Progenitor cell of endocrine pancreas (in vitro differentiated cells): Measurements from ENCODE around the gene SSNA1. TPM values are rescaled to one million over a fixed set of nuclear protein-coding genes. Genes with fewer than 3 reads are reported as not detected.
"Not testable (repeated sequence)": the region's sequence is repeated elsewhere in the genome, so short reads cannot be mapped to it uniquely, and the experiment has no call there.

Experiments used
- DNase-seq: peaks from one replicate; pipeline ENCODE4 v3.0.0; 2021; ENCODE audit warnings: low spot score; ENCODE audit not compliant: unreplicated experiment
- H3K27ac Mint-ChIP-seq: 2 replicates; pipeline ENCODE4 v1.8.0; 2021; ENCODE audit warnings: mild to moderate bottlenecking, moderate library complexity, mixed read lengths
- H3K27me3 Mint-ChIP-seq: 2 replicates; pipeline ENCODE4 v1.8.0; 2021; ENCODE audit warnings: mixed read lengths
- H3K36me3 Mint-ChIP-seq: 2 replicates; pipeline ENCODE4 v1.8.0; 2022; ENCODE audit warnings: mixed read lengths; ENCODE audit not compliant: insufficient read depth
- H3K4me1 Mint-ChIP-seq: 2 replicates; pipeline ENCODE4 v1.8.0; 2021; ENCODE audit warnings: low read depth, mixed read lengths
- H3K4me3 Mint-ChIP-seq: 2 replicates; pipeline ENCODE4 v1.8.0; 2021; ENCODE audit warnings: low read depth, mild to moderate bottlenecking, moderate library complexity, mixed read lengths
- H3K9me3 Mint-ChIP-seq: 2 replicates; pipeline ENCODE4 v1.8.0; 2021; ENCODE audit warnings: low read depth, mixed read lengths
- CTCF ChIP-seq: fragments of 200-600 bp; sonication (generic); IDR thresholded peaks from one replicate; pipeline ENCODE4 v1.5.0; 2021; ENCODE audit warnings: antibody characterized with exemption, mild to moderate bottlenecking; ENCODE audit not compliant: unreplicated experiment
- microRNA-seq: library from miRNA; unstranded; fragments of <30 nt; microRNA quantifications from one replicate; pipeline ENCODE4 v1.1.0, GENCODE V29; 2020; ENCODE audit warnings: borderline number of aligned reads; ENCODE audit not compliant: unreplicated experiment
- total RNA-seq: library from RNA; stranded (reverse); gene quantifications from 2 replicates; pipeline ENCODE4 v1.2.1, GENCODE V29; 2021

The SSNA1 gene
- total RNA-seq, 1 donor from 2014 or later: 52.5 TPM

GRCh38 chr9:137237759-137238726, 49.6 kb downstream of the SSNA1 start:
- H3K36me3 Mint-ChIP-seq: peaks cover 8% of the 10 kb centered on the region
- no peaks in the 10 kb centered on the region for H3K9me3 Mint-ChIP-seq
- DNase-seq: no peak
- no peak for TF ChIP-seq CTCF
- H3K4me3 Mint-ChIP-seq: peak overlapping the region; percentile 7
- H3K27ac Mint-ChIP-seq: no peak overlapping the region
- peaks cover 27% of the 10 kb centered on the region for H3K4me1 Mint-ChIP-seq
- H3K27me3 Mint-ChIP-seq: no peaks in the 10 kb centered on the region

- H3K4me3 Mint-ChIP-seq: peak overlapping the region; percentile 74
- H3K36me3 Mint-ChIP-seq, H3K27me3 Mint-ChIP-seq, H3K9me3 Mint-ChIP-seq, DNase-seq: not testable (repeated sequence)
- peaks cover 29% of the 10 kb centered on the region for H3K4me1 Mint-ChIP-seq
- peak overlapping the region; percentile 92 for H3K27ac Mint-ChIP-seq
Observed at GRCh38 chr9:137239541-137240200, 51.2 kb downstream of the SSNA1 start.

Small RNA genes lying within 50 kb of the gene (microRNA-seq; reads per million reads assigned to microRNA genes)
- not detected for gene MIR3621

Other genes starting within 250 kb of the SSNA1 start
- gene FBXW5, start 243.9 kb upstream of the SSNA1 start, total RNA-seq: 77.3 and 77.7 TPM in 2 replicates
- 1.1 and 2.8 TPM in 2 replicates for gene C8G, start 243.4 kb upstream of the SSNA1 start, total RNA-seq
- gene LCN12, start 236.4 kb upstream of the SSNA1 start, total RNA-seq: 14.7 and 16.2 TPM in 2 replicates
- gene PTGDS, start 211.2 kb upstream of the SSNA1 start, total RNA-seq: not detected in 2 replicates
- gene LCNL1, start 205.7 kb upstream of the SSNA1 start, total RNA-seq: not detected in 2 replicates
- gene PAXX, start 196.3 kb upstream of the SSNA1 start, total RNA-seq: 54.9 and 57.1 TPM in 2 replicates
- gene CLIC3, start 192.1 kb upstream of the SSNA1 start, total RNA-seq: 0.64 TPM in 1 of 2 replicates, not detected in the other
- gene ABCA2, start 160.4 kb upstream of the SSNA1 start, total RNA-seq: 26.4 and 30.1 TPM in 2 replicates
- gene FUT7, start 156.6 kb upstream of the SSNA1 start, total RNA-seq: not detected in 2 replicates
- 62.0 and 73.2 TPM in 2 replicates for gene NPDC1, start 142.5 kb upstream of the SSNA1 start, total RNA-seq
- 0.19 and 0.51 TPM in 2 replicates for gene ENTPD2, start 134.6 kb upstream of the SSNA1 start, total RNA-seq
- gene SAPCD2, start 118.1 kb upstream of the SSNA1 start, total RNA-seq: 15.1 and 15.3 TPM in 2 replicates
- 0.57 and 1.5 TPM in 2 replicates for gene UAP1L1, start 111.2 kb upstream of the SSNA1 start, total RNA-seq
- gene MAN1B1, start 101.7 kb upstream of the SSNA1 start, total RNA-seq: 56.1 and 57.7 TPM in 2 replicates
- gene DPP7, start 73.9 kb upstream of the SSNA1 start, total RNA-seq: 39.2 and 48.5 TPM in 2 replicates
- gene GRIN1, start 49.5 kb upstream of the SSNA1 start, total RNA-seq: 0.07 and 0.77 TPM in 2 replicates
- gene LRRC26, start 18.6 kb upstream of the SSNA1 start, total RNA-seq: 0.89 and 1.00 TPM in 2 replicates
- gene TMEM210, start 16.6 kb upstream of the SSNA1 start, total RNA-seq: not detected in 2 replicates
- gene ANAPC2, start 116 bp upstream of the SSNA1 start, total RNA-seq: 73.2 and 74.3 TPM in 2 replicates
- gene TPRN, start 12.1 kb downstream of the SSNA1 start, total RNA-seq: 18.8 and 20.7 TPM in 2 replicates
- 35.2 and 36.2 TPM in 2 replicates for gene TMEM203, start 17.0 kb downstream of the SSNA1 start, total RNA-seq
- 35.1 and 37.4 TPM in 2 replicates for gene NDOR1, start 17.0 kb downstream of the SSNA1 start, total RNA-seq
- 24.0 and 25.7 TPM in 2 replicates for gene RNF208, start 33.6 kb downstream of the SSNA1 start, total RNA-seq
- 1.2 and 2.7 TPM in 2 replicates for gene CYSRT1, start 36.5 kb downstream of the SSNA1 start, total RNA-seq
- 0.27 and 0.53 TPM in 2 replicates for gene RNF224, start 38.8 kb downstream of the SSNA1 start, total RNA-seq
- gene SLC34A3, start 42.2 kb downstream of the SSNA1 start, total RNA-seq: 0.26 and 0.27 TPM in 2 replicates
- 233 and 245 TPM in 2 replicates for gene TUBB4B, start 52.6 kb downstream of the SSNA1 start, total RNA-seq
- gene STPG3, start 62.6 kb downstream of the SSNA1 start, total RNA-seq: not detected in 2 replicates
- gene NELFB, start 66.7 kb downstream of the SSNA1 start, total RNA-seq: 62.3 and 63.3 TPM in 2 replicates
- gene TOR4A, start 89.0 kb downstream of the SSNA1 start, total RNA-seq: 8.0 and 8.5 TPM in 2 replicates
- gene NRARP, start 113.6 kb downstream of the SSNA1 start, total RNA-seq: 24.0 and 27.1 TPM in 2 replicates
- gene EXD3, start 234.5 kb downstream of the SSNA1 start, total RNA-seq: 31.7 and 33.8 TPM in 2 replicates
- 15.3 and 16.3 TPM in 2 replicates for gene NOXA1, start 234.7 kb downstream of the SSNA1 start, total RNA-seq